Measurements from ENCODE around the gene FRMD4A.

FRMD4A gene

DNA sequence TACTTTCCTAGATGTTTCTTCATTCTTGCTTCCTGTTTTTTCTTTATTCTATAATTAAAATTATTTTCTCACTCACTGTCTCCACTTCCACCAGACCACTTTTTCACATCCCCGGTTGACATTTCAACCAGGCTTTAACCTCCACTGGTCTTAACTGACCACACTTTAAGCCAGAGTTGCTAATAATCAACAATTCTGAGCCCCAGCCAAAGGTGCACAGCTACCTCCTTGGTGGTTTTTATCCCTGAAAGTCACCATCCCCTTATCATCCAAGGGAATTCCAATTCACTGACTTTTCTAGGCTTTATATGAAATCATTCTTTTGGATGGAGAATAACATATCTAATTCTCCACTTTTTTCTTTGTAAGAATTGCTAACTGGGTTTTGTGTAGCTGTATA lies 138.9 kb downstream of the FRMD4A start:
- ChIA-PET POLR2A (no interaction called here), CTCF (interaction anchor here (1.3 to 1.6 kb wide), 2 partner anchors 9 to 287 kb away, joined by 3 to 7 read pairs; no protein-coding TSS in a partner anchor)
- TF ChIP-seq, protein P1, sequence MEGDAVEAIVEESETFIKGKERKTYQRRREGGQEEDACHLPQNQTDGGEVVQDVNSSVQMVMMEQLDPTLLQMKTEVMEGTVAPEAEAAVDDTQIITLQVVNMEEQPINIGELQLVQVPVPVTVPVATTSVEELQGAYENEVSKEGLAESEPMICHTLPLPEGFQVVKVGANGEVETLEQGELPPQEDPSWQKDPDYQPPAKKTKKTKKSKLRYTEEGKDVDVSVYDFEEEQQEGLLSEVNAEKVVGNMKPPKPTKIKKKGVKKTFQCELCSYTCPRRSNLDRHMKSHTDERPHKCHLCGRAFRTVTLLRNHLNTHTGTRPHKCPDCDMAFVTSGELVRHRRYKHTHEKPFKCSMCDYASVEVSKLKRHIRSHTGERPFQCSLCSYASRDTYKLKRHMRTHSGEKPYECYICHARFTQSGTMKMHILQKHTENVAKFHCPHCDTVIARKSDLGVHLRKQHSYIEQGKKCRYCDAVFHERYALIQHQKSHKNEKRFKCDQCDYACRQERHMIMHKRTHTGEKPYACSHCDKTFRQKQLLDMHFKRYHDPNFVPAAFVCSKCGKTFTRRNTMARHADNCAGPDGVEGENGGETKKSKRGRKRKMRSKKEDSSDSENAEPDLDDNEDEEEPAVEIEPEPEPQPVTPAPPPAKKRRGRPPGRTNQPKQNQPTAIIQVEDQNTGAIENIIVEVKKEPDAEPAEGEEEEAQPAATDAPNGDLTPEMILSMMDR (IDR thresholded peaks at IDR 0.05; ENCODE audit: control extremely low read depth, extremely low read depth, low read depth, missing control alignments): no peak
- DNase-seq (ENCODE audit: extremely low spot score): no peak

- TF ChIP-seq, protein P1 (IDR thresholded peaks at IDR 0.05; ENCODE audit: control extremely low read depth, extremely low read depth, low read depth, missing control alignments): no peak
- CTCF ChIA-PET: interaction anchor here (0.8 to 1.6 kb wide), 3 partner anchors 9 to 287 kb away, joined by 3 to 7 read pairs (median 3); no protein-coding TSS in a partner anchor
Measured at GRCh38 chr10:14191407-14191806, 139.3 kb downstream of the FRMD4A start.

GRCh38 chr10:14190702-14191101 lies 140.0 kb downstream of the FRMD4A start:
- TF ChIP-seq, protein P1 (IDR thresholded peaks at IDR 0.05; ENCODE audit: control extremely low read depth, extremely low read depth, low read depth, missing control alignments): no peak
- ChIA-PET CTCF (interaction anchor here (0.8 to 1.3 kb wide), 2 partner anchors 10 to 15 kb away, joined by 3 read pairs; no protein-coding TSS in a partner anchor), POLR2A (no interaction called here)
- no peak for DNase-seq (ENCODE audit: extremely low spot score)

More at GRCh38 chr10:14191407-14191806, 139.3 kb downstream of the FRMD4A start:
- no peak for DNase-seq (ENCODE audit: extremely low spot score)
- POLR2A ChIA-PET: no interaction called here

GRCh38 chr10:14186245-14186644 lies 144.5 kb downstream of the FRMD4A start:
- DNase-seq (ENCODE audit: extremely low spot score): no peak
- ChIA-PET CTCF (interaction anchor here (1.0 to 10.3 kb wide), 7 partner anchors 9 to 599 kb away, joined by 3 to 99 read pairs (median 4); partner anchors contain the start of gene PRPF18), POLR2A (interaction anchor here (0.5 to 2.5 kb wide), 15 partner anchors 10 to 1804 kb away, joined by 3 to 23 read pairs (median 5); partner anchors contain the start of gene MEIG1)
- TF ChIP-seq, protein P1 (IDR thresholded peaks at IDR 0.05; ENCODE audit: control extremely low read depth, extremely low read depth, low read depth, missing control alignments): peak; percentile 31

DNA sequence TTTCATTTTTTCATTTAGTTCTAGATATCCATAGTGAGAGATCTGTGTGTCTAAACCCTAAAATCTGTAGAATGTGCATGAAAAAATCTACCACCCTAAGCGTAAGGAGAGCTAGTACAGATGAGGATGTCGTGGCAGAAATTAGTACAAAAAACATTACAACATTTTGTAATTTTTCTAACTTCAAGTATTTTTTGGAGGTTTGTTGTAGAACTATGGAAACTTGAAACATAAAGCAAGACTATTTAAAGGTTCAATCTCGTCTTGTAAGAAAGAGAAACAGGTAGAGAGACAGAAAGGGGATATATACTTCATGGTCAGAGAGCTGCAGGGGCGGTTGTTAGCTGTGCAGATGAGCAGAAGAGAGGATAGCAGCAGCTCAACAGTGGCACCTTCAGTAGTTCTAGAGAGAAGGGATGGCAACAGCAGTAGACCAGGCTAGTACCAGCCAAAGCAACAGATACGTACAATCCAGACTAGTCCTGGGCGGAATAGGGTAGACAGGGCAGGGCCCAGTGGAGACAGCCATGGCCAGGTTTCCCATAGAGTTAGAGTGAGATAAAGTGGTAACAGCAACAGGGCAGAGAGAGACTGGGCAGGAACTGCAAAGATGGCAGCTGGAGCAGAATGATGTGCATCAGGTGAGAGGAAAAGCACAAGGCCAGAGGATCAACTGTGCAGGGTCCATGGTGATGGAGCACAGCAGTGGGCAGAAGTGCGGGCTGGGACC lies 145.2 kb downstream of the FRMD4A start:
- POLR2A ChIA-PET: interaction anchor here (0.5 to 2.5 kb wide), 26 partner anchors 11 to 1803 kb away, joined by 3 to 23 read pairs (median 4); partner anchors contain the start of genes CDNF, HSPA14, MEIG1 and MSANTD7
- TF ChIP-seq, protein P1 (IDR thresholded peaks at IDR 0.05; ENCODE audit: control extremely low read depth, extremely low read depth, low read depth, missing control alignments): peak; percentile 34
- DNase-seq (ENCODE audit: extremely low spot score): peak; percentile 51
- CTCF ChIA-PET: interaction anchor here (1.0 to 10.3 kb wide), 6 partner anchors 9 to 37 kb away, joined by 3 to 99 read pairs (median 4); no protein-coding TSS in a partner anchor

- ChIA-PET CTCF (interaction anchor here (1.1 to 10.3 kb wide), 3 partner anchors 8 to 38 kb away, joined by 3 to 99 read pairs (median 5); no protein-coding TSS in a partner anchor), POLR2A (interaction anchor here (1.0 to 2.5 kb wide), 11 partner anchors 11 to 938 kb away, joined by 3 to 23 read pairs (median 6); partner anchors contain the start of genes CDNF, HSPA14, MEIG1 and MSANTD7)
- peak; percentile 61 for DNase-seq (ENCODE audit: extremely low spot score)
- TF ChIP-seq, protein P1 (IDR thresholded peaks at IDR 0.05; ENCODE audit: control extremely low read depth, extremely low read depth, low read depth, missing control alignments): no peak
Measured at GRCh38 chr10:14184841-14185315, 145.8 kb downstream of the FRMD4A start.
